NCI-H748 treated with DMSO at 0.1 percent for 48 hours (cell line): ENCODE data around the gene TLX1.

Experiments
- DNase-seq: peaks from one replicate; lab custom pipeline; 2025; lab: John Stamatoyannopoulos, UW

The TLX1 gene

GRCh38 chr10:101134299-101135127 lies 3.4 kb downstream of the TLX1 start:
- DNase-seq: no peak

- no peak for DNase-seq
Observed at GRCh38 chr10:101135141-101136006, 4.3 kb downstream of the TLX1 start.

- no peak for DNase-seq
Observed at GRCh38 chr10:101136007-101136707, 5.1 kb downstream of the TLX1 start.

- DNase-seq: no peak
Observed at GRCh38 chr10:101136708-101137121, 5.6 kb downstream of the TLX1 start.

GRCh38 chr10:101137271-101137670 lies 6.2 kb downstream of the TLX1 start:
- no peak for DNase-seq

GRCh38 chr10:101138788-101139420 lies 7.8 kb downstream of the TLX1 start:
- no peak for DNase-seq

- DNase-seq: no peak
Observed at GRCh38 chr10:101139421-101139911, 8.4 kb downstream of the TLX1 start.

GRCh38 chr10:101140084-101140949 lies 9.2 kb downstream of the TLX1 start:
- DNase-seq: no peak

- DNase-seq: no peak
Observed at GRCh38 chr10:101140950-101141615, 10.0 kb downstream of the TLX1 start.

GRCh38 chr10:101141616-101142532 lies 10.8 kb downstream of the TLX1 start:
- peak; percentile 35 for DNase-seq

- no peak for DNase-seq
Observed at GRCh38 chr10:101142533-101143344, 11.6 kb downstream of the TLX1 start.

GRCh38 chr10:101143345-101143630 lies 12.2 kb downstream of the TLX1 start:
- no peak for DNase-seq

- no peak for DNase-seq
Observed at GRCh38 chr10:101144053-101144452, 13.0 kb downstream of the TLX1 start.

GRCh38 chr10:101145145-101145544 lies 14.0 kb downstream of the TLX1 start:
- no peak for DNase-seq

- DNase-seq: no peak
Observed at GRCh38 chr10:101145750-101146391, 14.8 kb downstream of the TLX1 start.

GRCh38 chr10:101146392-101147251 lies 15.5 kb downstream of the TLX1 start:
- no peak for DNase-seq

GRCh38 chr10:101151395-101151794 lies 20.3 kb downstream of the TLX1 start:
- no peak for DNase-seq
